ENCODE measurements around the gene BLMH.

The BLMH gene

DNA sequence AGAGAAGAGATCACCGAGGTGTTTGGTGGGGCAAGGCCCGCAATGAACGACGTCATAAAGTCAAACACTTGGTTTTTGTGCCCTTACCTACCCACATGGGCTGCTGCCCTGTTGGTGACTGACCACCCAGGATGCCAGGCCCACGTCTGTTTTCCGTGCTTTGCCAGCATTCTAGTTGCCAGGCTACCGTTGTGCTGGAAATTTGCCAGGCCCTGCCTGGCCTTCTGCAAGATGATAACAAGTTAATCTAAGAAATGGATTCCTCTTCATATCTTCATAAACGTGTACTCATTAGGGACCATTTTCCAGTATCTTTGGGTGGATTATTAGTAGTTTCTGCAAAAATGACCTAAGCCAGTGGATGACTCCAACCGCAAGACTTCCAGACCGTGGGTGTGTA lies 91.6 kb downstream of the BLMH start:
- no peak for DNase-seq (ENCODE audit: low read depth)

- no peak for DNase-seq (ENCODE audit: low read depth)
Observed at GRCh38 chr17:30199600-30199999, 92.1 kb downstream of the BLMH start.
